Ovary (tissue), 9 donors: Measurements from ENCODE around the gene PLCB2. TPM values are rescaled to one million over a fixed set of nuclear protein-coding genes. Genes with fewer than 3 reads are reported as not detected.

Experiments used
- DNase-seq, 5 donors: peaks; one replicate each; pipeline ENCODE4 v3.0.0-alpha.2; 2019 to 2020
- H3K27ac ChIP-seq, 2 donors: fragments of 200-600 bp; one replicate each; pipeline versions ENCODE4 v1.5.1 to v1.8.0; 2019 to 2022
- H3K27me3 ChIP-seq: fragments of 200-600 bp; one replicate; pipeline ENCODE4 v1.8.0; 2022
- H3K36me3 ChIP-seq: fragments of 200-600 bp; sonication (generic); one replicate; pipeline ENCODE4 v1.5.1; 2019
- H3K4me1 ChIP-seq: one replicate; pipeline ENCODE4 v1.8.1; 2013; ENCODE audit warnings: mild to moderate bottlenecking, moderate library complexity; ENCODE audit not compliant: insufficient read depth
- H3K4me3 ChIP-seq: fragments of 200-600 bp; sonication (generic); one replicate; pipeline ENCODE4 v1.5.1; 2017
- H3K9me3 ChIP-seq, 2 donors: fragments of 200-600 bp in 1 of 2; sonication (generic) in 1 of 2; one replicate each; pipeline versions ENCODE4 v1.5.1 to v1.8.1; 2013 to 2019; ENCODE audit warnings: mild to moderate bottlenecking in 1 of 2, moderate library complexity in 1 of 2
- CTCF ChIP-seq, 3 donors: fragments of 450-650 bp in 2 of 3; fragments of 200-600 bp in 1 of 3; IDR thresholded peaks; one replicate each; pipeline versions ENCODE4 v1.5.1 to v1.8.0; 2016 to 2022; ENCODE audit warnings: antibody characterized with exemption in 3 of 3, mild to moderate bottlenecking in 1 of 3
- EP300 ChIP-seq: sonication (generic); formaldehyde crosslinking; IDR thresholded peaks from one replicate; pipeline ENCODE4 v1.6.1; 2017; ENCODE audit warnings: antibody characterized with exemption
- POLR2A ChIP-seq: fragments of 450-650 bp; IDR thresholded peaks from one replicate; pipeline ENCODE4 v1.6.1; 2017; ENCODE audit warnings: antibody characterized with exemption, mild to moderate bottlenecking, moderate library complexity
- WGBS, 3 donors: extraction: QIAGEN DNeasy Blood & Tissue Kit in 1 of 3; methylation state at CpG; one replicate each; pipeline versions ENCODE4 v1.1.5 to v1.1.7; 2013 to 2017; 5-methylcytosine and 5-hydroxymethylcytosine counted together
- intact Hi-C, 4 donors: fragments of 100-400 bp; cut with DNase I; formaldehyde crosslinking; loops; one replicate each; pipeline versions ENCODE4 v1.11.0 to v1.15.1; 2022 to 2023
- polyA plus RNA-seq, 2 donors: library from polyadenylated mRNA; stranded (reverse); fragments of 200-250 nt in 1 of 2; fragments of 350-450 nt in 1 of 2; fragmentation: Illumina TruSeq in 1 of 2; extraction: RNeasy Lipid Tissue Mini Kit (QIAGEN cat#74804) in 1 of 2; gene quantifications; one replicate each; pipeline ENCODE4 v1.2.3, GENCODE V29; 2013 to 2014
- total RNA-seq, 7 donors: library from RNA; depleted of rRNA in 2 of 7; stranded (reverse); fragments of >200 nt in 2 of 7; fragmentation: NEBNext Ultra II Directional in 3 of 7; extraction: Animal tissue kit (Norgen Biotek cat#: 25700) in 3 of 7; gene quantifications; one replicate each; pipeline versions ENCODE4 v1.1.0 to v1.2.4, GENCODE V29; 2016 to 2023
- donor health status: DM: no; HTN: no; CAD: no; lungs with moderate emphysema.
- donor health status: DM: no; HTN: no; CAD: no.
- donor health status: Bipolar disorder and iron deficiency.
- donor health status: DM: yes; HTN: yes; CAD: no.
- donor health status: DM: no; HTN: no; CAD: no.
- donor health status: DM: yes; HTN: yes; CAD: no.

PLCB2 gene
- total and polyA plus RNA-seq, 9 donors = 1.9 to 13.9 (median 6.0) TPM

- WGBS, 3 donors = 88 to 98% (median 96%) methylated on average over 2 of the region's 2 CpGs
Measured at GRCh38 chr15:40325700-40326099, 18.0 kb upstream of the PLCB2 start.

GRCh38 chr15:40325188-40325587, 17.5 kb upstream of the PLCB2 start:
- WGBS, 3 donors = 68 to 85% (median 80%) methylated on average over 2 of the region's 2 CpGs
- H3K4me1 ChIP-seq = peaks cover 13% of the 10 kb centered on the region
- TF ChIP-seq EP300 = no peak
- no peak for TF ChIP-seq CTCF (IDR thresholded peaks at IDR 0.05)
- TF ChIP-seq POLR2A = no peak
- H3K9me3 ChIP-seq = no peaks in the 10 kb centered on the region
- no peak for DNase-seq
- no peaks in the 10 kb centered on the region for H3K27me3 ChIP-seq
- no peaks in the 10 kb centered on the region for H3K36me3 ChIP-seq
- H3K4me3 ChIP-seq = peak overlapping the region; percentile 80
- no peak overlapping the region for H3K27ac ChIP-seq
- intact Hi-C loops = no loop called here

More at GRCh38 chr15:40325700-40326099, 18.0 kb upstream of the PLCB2 start:
- Histone ChIP-seq H3K27me3 (no peaks in the 10 kb centered on the region), H3K27ac (no peak overlapping the region), H3K4me1 (peaks cover 15% of the 10 kb centered on the region), H3K36me3 (no peaks in the 10 kb centered on the region), H3K9me3 (no peaks in the 10 kb centered on the region), H3K4me3 (no peak overlapping the region)
- intact Hi-C loops = no loop called here
- no peak for DNase-seq
- TF ChIP-seq POLR2A (no peak), EP300 (no peak), CTCF (IDR thresholded peaks at IDR 0.05) (no peak)

- Histone ChIP-seq H3K27ac (peak overlapping the region; percentile 37 to 72), H3K27me3 (no peaks in the 10 kb centered on the region), H3K4me3 (peak overlapping the region; percentile 80), H3K9me3 (no peaks in the 10 kb centered on the region), H3K4me1 (peaks cover 11% of the 10 kb centered on the region), H3K36me3 (no peaks in the 10 kb centered on the region)
- 2 to 3% (median 2%) methylated on average over 31 to 100 of the region's 101 CpGs for WGBS, 3 donors
- TF ChIP-seq CTCF (IDR thresholded peaks at IDR 0.05) (no peak), POLR2A (no peak), EP300 (no peak)
- intact Hi-C loops = loop anchor here in 1 of 4 donors (5.0 kb wide), 1 partner anchor 33 kb away; the partner anchor contains the start of gene DISP2
- DNase-seq = peak in 3 of 5 donors; percentile 39 to 67 (median 61)
Measured at GRCh38 chr15:40323953-40324937, 16.5 kb upstream of the PLCB2 start.

GRCh38 chr15:40323239-40323952, 15.7 kb upstream of the PLCB2 start, which contains the start of gene INAFM2:
INAFM2 (plus strand) TSS chr15:40323692; CDS start chr15:40324056, 364 bp downstream.
- no peaks in the 10 kb centered on the region for H3K27me3 ChIP-seq
- DNase-seq = peak; percentile 85 to 95 (median 91)
- H3K9me3 ChIP-seq = no peaks in the 10 kb centered on the region
- H3K4me1 ChIP-seq = peaks cover 7% of the 10 kb centered on the region
- 0 to 1% (median 1%) methylated on average over 77 to 101 of the region's 103 CpGs for WGBS, 3 donors
- peak within 1 kb of the TSS; percentile 80 for H3K4me3 ChIP-seq
- TF ChIP-seq CTCF (IDR thresholded peaks at IDR 0.05) (peak; percentile 70 to 86 (median 70)), EP300 (no peak)
- intact Hi-C loops = loop anchor here in 1 of 4 donors (5.0 kb wide), 1 partner anchor 34 kb away; the partner anchor contains the start of gene DISP2
- no peaks in the 10 kb centered on the region for H3K36me3 ChIP-seq
- H3K27ac ChIP-seq = peak within 1 kb of the TSS; percentile 37 to 72
